K562 (cell line): Measurements from ENCODE around the gene BAIAP2. TPM values are rescaled to one million over a fixed set of nuclear protein-coding genes. Genes with fewer than 3 reads are reported as not detected.

Experiments used
- BCOR ChIP-seq: fragments of 450-650 bp; IDR thresholded peaks from 2 replicates; pipeline ENCODE4 v1.6.1; 2016
- BHLHE40 ChIP-seq: IDR thresholded peaks from 2 replicates; pipeline ENCODE4 v1.6.1; 2011; ENCODE audit warnings: low read length, improper control_type of control experiment
- CTCF ChIP-seq, 3 experiments: IDR thresholded peaks in 2 of 3; conservative IDR thresholded peaks in 1 of 3; 2 replicates each; pipeline ENCODE4 v1.5.1; 2011 to 2012; ENCODE audit warnings: low read length in 3 of 3, mild to moderate bottlenecking in 3 of 3, control low read depth in 2 of 3, improper control_type of control experiment in 1 of 3, inconsistent platforms in 1 of 3, low read depth in 1 of 3, mixed read lengths in 1 of 3, moderate library complexity in 1 of 3; ENCODE audit not compliant: insufficient read depth in 2 of 3
- FOSL1 ChIP-seq: fragments of 200-800 bp; sonication (Bioruptor generic); conservative IDR thresholded peaks from 2 replicates; pipeline ENCODE4 v1.6.1; 2016; ENCODE audit warnings: missing genetic modification characterization, missing compliant biosample characterization
- NR2F6 ChIP-seq: fragments of 450-650 bp; formaldehyde crosslinking; IDR thresholded peaks from 2 replicates; pipeline ENCODE4 v1.4.0; 2020; ENCODE audit warnings: mild to moderate bottlenecking
- NRF1 ChIP-seq, 2 experiments: fragments of 450-650 bp; IDR thresholded peaks in 1 of 2; conservative IDR thresholded peaks in 1 of 2; 2 replicates each; pipeline ENCODE4 v1.6.1; 2014; ENCODE audit warnings: mild to moderate bottlenecking in 2 of 2
- PHF21A ChIP-seq: fragments of 450-650 bp; IDR thresholded peaks from 2 replicates; pipeline ENCODE4 v1.6.1; 2017; ENCODE audit warnings: low read depth, borderline replicate concordance
- PRPF4 ChIP-seq: fragments of 200-400 bp; formaldehyde crosslinking; IDR thresholded peaks from one replicate; pipeline ENCODE4 v1.6.1; 2017; ENCODE audit warnings: low read length, low read depth, mild to moderate bottlenecking; ENCODE audit not compliant: insufficient read depth, poor library complexity, severe bottlenecking
- SAP30 ChIP-seq: fragments of 200-600 bp; sonication (generic); IDR thresholded peaks from 2 replicates; pipeline ENCODE4 v1.6.1; 2012; ENCODE audit warnings: borderline replicate concordance, low read depth, mild to moderate bottlenecking, moderate library complexity, low read length, control low read depth, inconsistent platforms; ENCODE audit not compliant: insufficient read depth, poor library complexity, severe bottlenecking
- SMAD1 ChIP-seq: fragments of 150-350 bp; IDR thresholded peaks from 2 replicates; pipeline ENCODE4 v1.6.1; 2014; ENCODE audit warnings: low read length, low read depth; ENCODE audit not compliant: partially characterized antibody
- SMAD4 ChIP-seq: fragments of 250-450 bp; sonication (Bioruptor Pico); conservative IDR thresholded peaks from 2 replicates; pipeline ENCODE4 v1.8.0; 2021; ENCODE audit warnings: inconsistent platforms, mild to moderate bottlenecking, moderate library complexity
- TFAP4 ChIP-seq: sonication (generic); formaldehyde crosslinking; IDR thresholded peaks from 2 replicates; pipeline ENCODE4 v1.8.0; 2022; ENCODE audit warnings: missing genetic modification reagents, mild to moderate bottlenecking, moderate library complexity, borderline replicate concordance
- XRCC5 ChIP-seq: fragments of 200-400 bp; formaldehyde crosslinking; IDR thresholded peaks from 2 replicates; pipeline ENCODE4 v1.6.1; 2017; ENCODE audit warnings: low read depth, mild to moderate bottlenecking, low read length
- ZC3H11A ChIP-seq: IDR thresholded peaks from 2 replicates; pipeline ENCODE4 v1.6.1; 2012; ENCODE audit warnings: low read depth, low read length, improper control_type of control experiment
- ZNF263 ChIP-seq: sonication (generic); formaldehyde crosslinking; IDR thresholded peaks from 2 replicates; pipeline ENCODE4 v1.8.0; 2022; ENCODE audit warnings: mild to moderate bottlenecking, missing genetic modification reagents, borderline replicate concordance
- ZNF274 ChIP-seq: IDR thresholded peaks from 2 replicates; pipeline ENCODE4 v1.6.1; 2011; ENCODE audit warnings: low read depth, mild to moderate bottlenecking, low read length, moderate library complexity, borderline replicate concordance
- polyA plus RNA-seq, 8 experiments: library from polyadenylated mRNA; depleted of rRNA in 4 of 8; stranded (reverse) in 5 of 8; unstranded in 3 of 8; fragments of >200 nt; fragmentation: Nextera tagmentation in 2 of 8; fragmentation: Illumina TruSeq in 1 of 8; extraction: Ambion mirVana in 2 of 8; extraction: Trizol in 1 of 8; gene quantifications; 2 replicates each; pipeline versions ENCODE4 v1.2.1 to v1.2.3, GENCODE V29; 2011 to 2014; ENCODE audit warnings: inconsistent platforms in 1 of 8, missing spikeins in 1 of 8
- total RNA-seq, 7 experiments: library from RNA; depleted of rRNA in 6 of 7; stranded (reverse); fragments of >200 nt in 6 of 7; fragmentation: Illumina TruSeq in 2 of 7; extraction: Trizol in 2 of 7; gene quantifications; 2 replicates each; pipeline versions ENCODE4 v1.2.1 to v1.2.3, GENCODE V29; 2011 to 2021; ENCODE audit warnings: low replicate concordance in 1 of 7
- TF ChIP-seq, protein P1 (sequence below): fragments of 450-650 bp; IDR thresholded peaks from 2 replicates; pipeline ENCODE4 v1.6.1; 2014; ENCODE audit warnings: low read depth, mild to moderate bottlenecking, moderate library complexity, borderline replicate concordance
- TF ChIP-seq, protein P2 (sequence below): sonication (generic); formaldehyde crosslinking; IDR thresholded peaks from 2 replicates; pipeline ENCODE4 v1.8.1; 2023; ENCODE audit warnings: mild to moderate bottlenecking, missing genetic modification reagents
- TF ChIP-seq, protein P3 (sequence below): fragments of 450-650 bp; formaldehyde crosslinking; conservative IDR thresholded peaks from 2 replicates; pipeline ENCODE4 v1.4.0; 2022; ENCODE audit warnings: mild to moderate bottlenecking, missing genetic modification characterization

BAIAP2 gene
- total and polyA plus RNA-seq, 9 of the 15 experiments (the other 6 are each of a cell fraction or from before 2014, with no cell fraction given), result 2.3 to 51.6 (median 18.4) TPM

DNA sequence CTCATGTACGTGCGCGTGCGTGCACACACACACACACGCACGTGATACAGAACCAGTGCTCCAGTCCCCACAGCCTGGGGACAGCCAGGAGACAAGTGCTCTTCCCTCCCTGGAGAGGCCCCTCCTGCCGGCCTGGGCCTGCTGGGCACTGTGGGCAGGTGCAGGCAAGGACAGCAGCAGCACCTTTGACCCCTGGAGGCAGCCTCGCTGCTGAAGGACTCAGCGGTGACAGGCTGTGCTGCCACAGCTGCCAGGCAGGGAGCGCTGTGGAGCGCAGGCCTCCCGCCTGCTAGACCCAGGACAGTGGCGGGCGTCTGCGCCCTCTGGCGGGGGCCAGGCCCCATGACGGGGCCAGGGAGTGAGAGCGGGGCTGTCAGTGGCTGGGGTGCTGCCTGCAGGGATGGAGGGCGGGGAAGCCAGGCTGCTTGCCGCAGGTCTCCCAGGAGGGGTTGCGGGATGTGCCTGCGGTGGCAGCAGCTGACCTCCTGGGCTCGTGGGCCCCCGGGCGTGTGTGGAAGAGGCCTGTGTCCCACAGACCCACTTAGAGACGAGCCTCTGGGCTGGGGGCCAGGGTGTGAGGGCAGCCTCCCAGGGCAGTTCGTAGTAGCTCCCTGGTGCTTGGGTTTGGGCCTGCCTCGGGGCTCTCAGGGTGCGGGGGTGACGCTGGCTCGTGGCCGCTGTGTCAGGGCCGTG is 66.8 kb downstream of the BAIAP2 start (continued):
- TF ChIP-seq SAP30 (no peak), SMAD1 (peak; percentile 32), ZC3H11A (0 out of 2 replicates have a peak, but pooled peaks have one; percentile 73), CTCF (IDR thresholded peaks at IDR 0.05 in 2 of 3, conservative IDR thresholded peaks at IDR 0.05 in 1 of 3; ENCODE audit: insufficient read depth in 2 of 3, low read depth in 1 of 3, low read length in 3 of 3) (peak; percentile 100), BCOR (peak; percentile 59; the same call in 1 of the 2 replicates), PRPF4 (peak; percentile 86), XRCC5 (peak; percentile 97), ZNF263 (CRISPR knock-in tag) (peak; percentile 86; the same call in 1 of the 2 replicates), SMAD4 (CRISPR knock-in tag) (peak; percentile 78), PHF21A (peak; percentile 60; the same call in 1 of the 2 replicates), NR2F6 (peak; percentile 90; the same call in 1 of the 2 replicates), TFAP4 (CRISPR knock-in tag) (peak; percentile 96), NRF1 (conservative IDR thresholded peaks at IDR 0.05 in 1 of 2, IDR thresholded peaks at IDR 0.05 in 1 of 2) (peak; percentile 34 to 50; a peak in 2 of 4 replicates), FOSL1 (tag) (no peak), ZNF274 (no peak; the same call in 1 of the 2 replicates), BHLHE40 (peak; percentile 69)
- TF ChIP-seq, protein P1, sequence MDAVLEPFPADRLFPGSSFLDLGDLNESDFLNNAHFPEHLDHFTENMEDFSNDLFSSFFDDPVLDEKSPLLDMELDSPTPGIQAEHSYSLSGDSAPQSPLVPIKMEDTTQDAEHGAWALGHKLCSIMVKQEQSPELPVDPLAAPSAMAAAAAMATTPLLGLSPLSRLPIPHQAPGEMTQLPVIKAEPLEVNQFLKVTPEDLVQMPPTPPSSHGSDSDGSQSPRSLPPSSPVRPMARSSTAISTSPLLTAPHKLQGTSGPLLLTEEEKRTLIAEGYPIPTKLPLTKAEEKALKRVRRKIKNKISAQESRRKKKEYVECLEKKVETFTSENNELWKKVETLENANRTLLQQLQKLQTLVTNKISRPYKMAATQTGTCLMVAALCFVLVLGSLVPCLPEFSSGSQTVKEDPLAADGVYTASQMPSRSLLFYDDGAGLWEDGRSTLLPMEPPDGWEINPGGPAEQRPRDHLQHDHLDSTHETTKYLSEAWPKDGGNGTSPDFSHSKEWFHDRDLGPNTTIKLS, result no peak
- TF ChIP-seq, protein P2, sequence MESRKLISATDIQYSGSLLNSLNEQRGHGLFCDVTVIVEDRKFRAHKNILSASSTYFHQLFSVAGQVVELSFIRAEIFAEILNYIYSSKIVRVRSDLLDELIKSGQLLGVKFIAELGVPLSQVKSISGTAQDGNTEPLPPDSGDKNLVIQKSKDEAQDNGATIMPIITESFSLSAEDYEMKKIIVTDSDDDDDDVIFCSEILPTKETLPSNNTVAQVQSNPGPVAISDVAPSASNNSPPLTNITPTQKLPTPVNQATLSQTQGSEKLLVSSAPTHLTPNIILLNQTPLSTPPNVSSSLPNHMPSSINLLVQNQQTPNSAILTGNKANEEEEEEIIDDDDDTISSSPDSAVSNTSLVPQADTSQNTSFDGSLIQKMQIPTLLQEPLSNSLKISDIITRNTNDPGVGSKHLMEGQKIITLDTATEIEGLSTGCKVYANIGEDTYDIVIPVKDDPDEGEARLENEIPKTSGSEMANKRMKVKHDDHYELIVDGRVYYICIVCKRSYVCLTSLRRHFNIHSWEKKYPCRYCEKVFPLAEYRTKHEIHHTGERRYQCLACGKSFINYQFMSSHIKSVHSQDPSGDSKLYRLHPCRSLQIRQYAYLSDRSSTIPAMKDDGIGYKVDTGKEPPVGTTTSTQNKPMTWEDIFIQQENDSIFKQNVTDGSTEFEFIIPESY (CRISPR knock-in tag), result peak; percentile 99
- TF ChIP-seq, protein P3, sequence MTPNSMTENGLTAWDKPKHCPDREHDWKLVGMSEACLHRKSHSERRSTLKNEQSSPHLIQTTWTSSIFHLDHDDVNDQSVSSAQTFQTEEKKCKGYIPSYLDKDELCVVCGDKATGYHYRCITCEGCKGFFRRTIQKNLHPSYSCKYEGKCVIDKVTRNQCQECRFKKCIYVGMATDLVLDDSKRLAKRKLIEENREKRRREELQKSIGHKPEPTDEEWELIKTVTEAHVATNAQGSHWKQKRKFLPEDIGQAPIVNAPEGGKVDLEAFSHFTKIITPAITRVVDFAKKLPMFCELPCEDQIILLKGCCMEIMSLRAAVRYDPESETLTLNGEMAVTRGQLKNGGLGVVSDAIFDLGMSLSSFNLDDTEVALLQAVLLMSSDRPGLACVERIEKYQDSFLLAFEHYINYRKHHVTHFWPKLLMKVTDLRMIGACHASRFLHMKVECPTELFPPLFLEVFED (CRISPR knock-in tag), result no peak
